GM21360 (cell line): ENCODE data around the gene KIF19.

Experiments used
- ATAC-seq: cut with Tn5 transposase; IDR thresholded peaks from one replicate; pipeline ENCODE4 v1.9.1; 2021; ENCODE audit warnings: mild to moderate bottlenecking, moderate library complexity; ENCODE audit not compliant: unreplicated experiment

KIF19 gene

GRCh38 chr17:74361230-74362068 lies 35.4 kb downstream of the KIF19 start, which contains the start of gene BTBD17:
BTBD17 (minus strand) TSS chr17:74361868; CDS start chr17:74361819, 49 bp downstream.
- no peak for ATAC-seq

GRCh38 chr17:74362069-74362405 lies 36.0 kb downstream of the KIF19 start:
- no peak for ATAC-seq

- no peak for ATAC-seq
Observed at GRCh38 chr17:74362810-74363498, 36.9 kb downstream of the KIF19 start.

- no peak for ATAC-seq
Observed at GRCh38 chr17:74367206-74367605, 41.2 kb downstream of the KIF19 start, which contains the start of gene GPR142. GPR142 (plus strand) TSS chr17:74367506; CDS start chr17:74369541, 2,035 bp downstream.

- ATAC-seq, result no peak
Observed at GRCh38 chr17:74368341-74369081, 42.5 kb downstream of the KIF19 start.

GRCh38 chr17:74369221-74369620 lies 43.2 kb downstream of the KIF19 start:
- no peak for ATAC-seq

GRCh38 chr17:74369665-74370490 lies 43.9 kb downstream of the KIF19 start:
- ATAC-seq, result no peak

- ATAC-seq, result no peak
Observed at GRCh38 chr17:74371653-74372147, 45.7 kb downstream of the KIF19 start.

- ATAC-seq, result no peak
Observed at GRCh38 chr17:74372426-74372825, 46.4 kb downstream of the KIF19 start.

- ATAC-seq, result no peak
Observed at GRCh38 chr17:74373838-74374606, 48.0 kb downstream of the KIF19 start.

GRCh38 chr17:74374858-74375257 lies 48.8 kb downstream of the KIF19 start:
- no peak for ATAC-seq

- no peak for ATAC-seq
Observed at GRCh38 chr17:74379495-74380085, 53.6 kb downstream of the KIF19 start.

GRCh38 chr17:74380086-74380958 lies 54.3 kb downstream of the KIF19 start:
- ATAC-seq, result no peak

- no peak for ATAC-seq
Observed at GRCh38 chr17:74380959-74381808, 55.2 kb downstream of the KIF19 start.

- ATAC-seq, result no peak
Observed at GRCh38 chr17:74383141-74383540, 57.1 kb downstream of the KIF19 start.

GRCh38 chr17:74385201-74385600 lies 59.2 kb downstream of the KIF19 start:
- no peak for ATAC-seq

GRCh38 chr17:74386386-74386785 lies 60.4 kb downstream of the KIF19 start:
- ATAC-seq, result no peak
